Smooth muscle cell (in vitro differentiated cells): ENCODE data around the gene HBP1. TPM values are rescaled to one million over a fixed set of nuclear protein-coding genes. Genes with fewer than 3 reads are reported as not detected.

Source experiments
- DNase-seq: peaks from one replicate; lab custom pipeline; 2025; ENCODE audit not compliant: unreplicated experiment; lab: John Stamatoyannopoulos, UW
- H2AFZ ChIP-seq: fragments of 200-600 bp; sonication (generic); 2 replicates; pipeline ENCODE4 v1.6.0; 2016; ENCODE audit warnings: antibody characterized with exemption, low read depth, mild to moderate bottlenecking
- H3F3A ChIP-seq: fragments of 200-600 bp; sonication (generic); 2 replicates; pipeline ENCODE4 v1.6.0; 2017; ENCODE audit warnings: antibody characterized with exemption, low read depth
- H3K27ac ChIP-seq: fragments of 200-600 bp; sonication (generic); 2 replicates; pipeline ENCODE4 v1.5.1; 2016; ENCODE audit warnings: low read depth, mild to moderate bottlenecking
- H3K27me3 ChIP-seq: fragments of 200-600 bp; sonication (generic); 2 replicates; pipeline ENCODE4 v1.6.1; 2016; ENCODE audit warnings: low read depth, mild to moderate bottlenecking
- H3K36me3 ChIP-seq: fragments of 200-600 bp; sonication (generic); 2 replicates; pipeline ENCODE4 v1.5.1; 2016; ENCODE audit warnings: low read depth
- H3K4me1 ChIP-seq: fragments of 200-600 bp; sonication (generic); 2 replicates; pipeline ENCODE4 v1.5.1; 2016; ENCODE audit warnings: low read depth
- H3K4me2 ChIP-seq: fragments of 200-600 bp; sonication (generic); 2 replicates; pipeline ENCODE4 v1.6.0; 2016; ENCODE audit warnings: mild to moderate bottlenecking
- H3K4me3 ChIP-seq: fragments of 200-600 bp; sonication (generic); 2 replicates; pipeline ENCODE4 v1.5.1; 2016; ENCODE audit warnings: mild to moderate bottlenecking
- H3K79me2 ChIP-seq: fragments of 200-600 bp; sonication (generic); 2 replicates; pipeline ENCODE4 v1.6.0; 2016; ENCODE audit warnings: low read depth, mild to moderate bottlenecking
- H3K9ac ChIP-seq: fragments of 200-600 bp; sonication (generic); 2 replicates; pipeline ENCODE4 v1.6.0; 2016; ENCODE audit warnings: low read depth
- H3K9me3 ChIP-seq: fragments of 200-600 bp; sonication (generic); replicated peaks from 2 replicates; pipeline ENCODE4 v1.5.1; 2016; ENCODE audit warnings: low read depth
- H4K20me1 ChIP-seq: fragments of 200-600 bp; sonication (generic); 2 replicates; pipeline ENCODE4 v1.6.0; 2016; ENCODE audit warnings: low read depth
- whole genome bisulfite sequencing: methylation state at CpG from one replicate; pipeline ENCODE4 v1.1.7; 2016; ENCODE audit warnings: low lambda C conversion rate; 5-methylcytosine and 5-hydroxymethylcytosine counted together
- polyA plus RNA-seq: library from polyadenylated mRNA; unstranded; fragments of >200 nt; fragmentation: Nextera tagmentation; extraction: Ambion mirVana; gene quantifications from 2 replicates; pipeline ENCODE4 v1.2.1, GENCODE V29; 2016
- total RNA-seq: library from RNA; depleted of rRNA; stranded (reverse); fragments of >200 nt; gene quantifications from 2 replicates; pipeline ENCODE4 v1.2.3, GENCODE V29; 2014
- TF ChIP-seq, protein P1 (sequence below): fragments of 200-600 bp; sonication (generic); IDR thresholded peaks from 2 replicates; pipeline ENCODE4 v1.5.1; 2017; ENCODE audit warnings: borderline replicate concordance, mild to moderate bottlenecking, antibody characterized with exemption; ENCODE audit not compliant: insufficient read depth, poor library complexity, severe bottlenecking

The HBP1 gene
- total and polyA plus RNA-seq, 2 experiments from 2014 or later: 57.9 to 102 TPM

DNA sequence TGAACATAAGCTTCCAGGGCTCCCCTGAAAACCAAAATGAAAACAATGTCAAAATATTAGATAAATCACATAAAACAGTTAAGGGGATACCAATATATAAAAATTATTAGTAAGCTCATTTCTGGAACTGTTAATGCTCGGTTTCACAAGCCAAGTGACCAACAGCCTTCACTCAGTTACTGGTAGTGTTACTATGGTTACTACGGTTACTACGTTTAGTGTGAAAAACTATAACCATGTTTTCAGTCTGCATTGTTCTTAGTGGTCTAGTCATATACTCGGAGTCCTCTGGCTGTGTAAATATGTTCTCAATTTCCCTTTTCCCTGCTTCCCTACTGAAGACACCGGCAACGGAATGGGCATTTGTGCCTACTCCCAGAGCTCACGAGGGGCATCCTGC lies 34.8 kb downstream of the HBP1 start:
- H3K27me3 ChIP-seq: no peaks in the 10 kb centered on the region
- 99% methylated on average over 7 of the region's 7 CpGs for WGBS
- H3K4me2 ChIP-seq: no peak overlapping the region

DNA sequence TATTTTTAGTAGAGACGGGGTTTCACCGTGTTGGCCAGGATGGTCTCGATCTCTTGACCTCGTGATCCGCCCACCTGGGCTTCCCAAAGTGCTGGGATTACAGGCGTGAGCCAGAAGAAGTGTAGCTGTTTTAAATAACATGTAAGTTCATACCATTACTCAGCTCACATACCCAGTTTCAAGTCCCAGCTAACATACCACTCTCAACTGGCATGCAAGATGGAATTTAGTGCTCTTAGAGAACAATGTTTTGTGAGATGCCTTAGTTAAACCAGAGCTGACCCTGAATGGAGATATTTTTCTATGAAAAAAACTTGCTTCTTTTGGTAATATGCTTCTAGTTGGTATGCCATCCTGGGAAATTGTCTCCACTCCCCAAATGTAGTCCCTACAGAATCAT lies 37.3 kb downstream of the HBP1 start:
- no peaks in the 10 kb centered on the region for H3F3A ChIP-seq
- peaks cover 5% of the 10 kb centered on the region for H3K36me3 ChIP-seq
- H4K20me1 ChIP-seq: no peaks in the 10 kb centered on the region
- no peak overlapping the region for H3K9ac ChIP-seq
- no peak overlapping the region for H2AFZ ChIP-seq
- no peaks in the 10 kb centered on the region for H3K4me1 ChIP-seq
- no peak overlapping the region for H3K4me2 ChIP-seq
- no peaks in the 10 kb centered on the region for H3K27me3 ChIP-seq
- DNase-seq: no peak
- H3K4me3 ChIP-seq: no peak overlapping the region
- no peaks in the 10 kb centered on the region for H3K79me2 ChIP-seq
- H3K27ac ChIP-seq: no peak overlapping the region
- 99% methylated on average over 6 of the region's 6 CpGs for WGBS
- no peaks in the 10 kb centered on the region for H3K9me3 ChIP-seq
- TF ChIP-seq, protein P1, sequence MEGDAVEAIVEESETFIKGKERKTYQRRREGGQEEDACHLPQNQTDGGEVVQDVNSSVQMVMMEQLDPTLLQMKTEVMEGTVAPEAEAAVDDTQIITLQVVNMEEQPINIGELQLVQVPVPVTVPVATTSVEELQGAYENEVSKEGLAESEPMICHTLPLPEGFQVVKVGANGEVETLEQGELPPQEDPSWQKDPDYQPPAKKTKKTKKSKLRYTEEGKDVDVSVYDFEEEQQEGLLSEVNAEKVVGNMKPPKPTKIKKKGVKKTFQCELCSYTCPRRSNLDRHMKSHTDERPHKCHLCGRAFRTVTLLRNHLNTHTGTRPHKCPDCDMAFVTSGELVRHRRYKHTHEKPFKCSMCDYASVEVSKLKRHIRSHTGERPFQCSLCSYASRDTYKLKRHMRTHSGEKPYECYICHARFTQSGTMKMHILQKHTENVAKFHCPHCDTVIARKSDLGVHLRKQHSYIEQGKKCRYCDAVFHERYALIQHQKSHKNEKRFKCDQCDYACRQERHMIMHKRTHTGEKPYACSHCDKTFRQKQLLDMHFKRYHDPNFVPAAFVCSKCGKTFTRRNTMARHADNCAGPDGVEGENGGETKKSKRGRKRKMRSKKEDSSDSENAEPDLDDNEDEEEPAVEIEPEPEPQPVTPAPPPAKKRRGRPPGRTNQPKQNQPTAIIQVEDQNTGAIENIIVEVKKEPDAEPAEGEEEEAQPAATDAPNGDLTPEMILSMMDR: no peak

More for the DNA sequence above, 34.8 kb downstream of the HBP1 start:
- Histone ChIP-seq H2AFZ (no peak overlapping the region), H3K79me2 (no peaks in the 10 kb centered on the region), H3K4me3 (no peak overlapping the region), H3F3A (no peaks in the 10 kb centered on the region), H3K4me1 (no peaks in the 10 kb centered on the region), H3K27ac (no peak overlapping the region), H4K20me1 (no peaks in the 10 kb centered on the region), H3K9me3 (no peaks in the 10 kb centered on the region), H3K36me3 (peaks cover 7% of the 10 kb centered on the region), H3K9ac (no peak overlapping the region)
- TF ChIP-seq, protein P1: no peak
- no peak for DNase-seq

DNA sequence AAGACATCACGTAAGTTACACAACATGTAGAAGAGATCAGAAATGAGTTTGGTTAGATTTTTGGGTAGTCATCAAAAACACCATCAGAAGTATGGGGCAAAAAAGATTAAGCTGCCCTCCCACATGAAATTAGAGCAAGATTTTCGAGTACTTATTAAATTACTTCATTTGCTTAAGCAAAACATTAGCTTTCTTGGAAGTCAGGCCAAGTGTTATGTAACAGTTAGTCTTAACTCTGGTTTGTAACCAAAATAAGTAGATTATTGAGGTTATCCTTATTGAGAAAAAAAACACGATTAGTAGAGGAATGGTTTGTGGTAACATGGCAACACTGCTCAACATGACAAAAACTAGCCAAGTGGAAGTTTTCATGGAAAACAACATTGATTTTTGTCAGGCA lies 37.9 kb downstream of the HBP1 start:
- TF ChIP-seq, protein P1: no peak
- Histone ChIP-seq H3K4me1 (no peaks in the 10 kb centered on the region), H3K27ac (no peak overlapping the region), H3K36me3 (peaks cover 5% of the 10 kb centered on the region), H3K9me3 (no peaks in the 10 kb centered on the region), H3K27me3 (no peaks in the 10 kb centered on the region), H3K79me2 (no peaks in the 10 kb centered on the region), H3F3A (no peaks in the 10 kb centered on the region), H3K9ac (no peak overlapping the region), H2AFZ (no peak overlapping the region), H4K20me1 (no peaks in the 10 kb centered on the region), H3K4me2 (no peak overlapping the region), H3K4me3 (no peak overlapping the region)
- WGBS: 84% methylated on average over 3 of the region's 3 CpGs
- DNase-seq: no peak

DNA sequence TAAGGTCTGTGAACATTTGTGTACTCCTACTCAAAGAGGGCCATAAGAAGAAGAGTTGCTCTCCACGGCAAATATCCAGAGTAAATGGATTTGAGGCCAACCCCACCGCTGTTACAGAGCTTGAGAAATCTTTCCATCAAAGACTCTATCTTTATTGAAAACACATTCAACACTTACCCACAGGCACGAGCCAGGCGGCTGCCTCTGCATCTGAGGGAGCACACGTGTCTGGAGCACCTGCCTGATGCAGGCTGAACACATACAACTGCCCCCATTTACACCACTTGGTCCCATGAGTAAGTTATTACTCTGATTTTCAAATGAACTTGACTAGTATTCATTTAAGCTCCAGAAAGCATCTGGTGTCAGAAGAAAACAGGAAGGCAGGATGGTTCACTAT lies 38.7 kb downstream of the HBP1 start:
- Histone ChIP-seq H2AFZ (no peak overlapping the region), H3K4me3 (no peak overlapping the region), H3K36me3 (peaks cover 5% of the 10 kb centered on the region), H3K4me1 (no peaks in the 10 kb centered on the region), H3K27ac (no peak overlapping the region), H3K4me2 (no peak overlapping the region), H3K27me3 (no peaks in the 10 kb centered on the region), H3K9me3 (no peaks in the 10 kb centered on the region), H3F3A (no peaks in the 10 kb centered on the region), H4K20me1 (no peaks in the 10 kb centered on the region), H3K79me2 (no peaks in the 10 kb centered on the region), H3K9ac (no peak overlapping the region)
- WGBS: 97% methylated on average over 5 of the region's 5 CpGs
- TF ChIP-seq, protein P1: no peak
- DNase-seq: no peak
